SU-DHL-6 (cell line): ENCODE data around the gene CD101.

ENCODE experiments used
- CTCF ChIP-seq: fragments of 200-600 bp; sonication (generic); IDR thresholded peaks from one replicate; pipeline ENCODE4 v1.5.1; 2017; ENCODE audit warnings: antibody characterized with exemption, mild to moderate bottlenecking, low read length, moderate library complexity; ENCODE audit not compliant: insufficient read depth, poor library complexity, severe bottlenecking
- EZH2phosphoT487 ChIP-seq: fragments of 200-600 bp; sonication (generic), shearing (Covaris generic); conservative IDR thresholded peaks from 2 replicates; pipeline ENCODE4 v1.6.1; 2018; ENCODE audit warnings: mild to moderate bottlenecking, antibody characterized with exemption, low read length, moderate library complexity, mixed read lengths

- no peak for TF ChIP-seq CTCF
- TF ChIP-seq EZH2phosphoT487: no peak
Observed at GRCh38 chr1:117025568-117025967, 24.0 kb downstream of the CD101 start.
